Fibroblast of the conjunctiva (primary cell): ENCODE measurements around the gene MRTFB.

Experiments
- DNase-seq: peaks from one replicate; pipeline ENCODE4 v3.0.0-alpha.2; 2010; ENCODE audit warnings: low read depth

The MRTFB gene

DNA sequence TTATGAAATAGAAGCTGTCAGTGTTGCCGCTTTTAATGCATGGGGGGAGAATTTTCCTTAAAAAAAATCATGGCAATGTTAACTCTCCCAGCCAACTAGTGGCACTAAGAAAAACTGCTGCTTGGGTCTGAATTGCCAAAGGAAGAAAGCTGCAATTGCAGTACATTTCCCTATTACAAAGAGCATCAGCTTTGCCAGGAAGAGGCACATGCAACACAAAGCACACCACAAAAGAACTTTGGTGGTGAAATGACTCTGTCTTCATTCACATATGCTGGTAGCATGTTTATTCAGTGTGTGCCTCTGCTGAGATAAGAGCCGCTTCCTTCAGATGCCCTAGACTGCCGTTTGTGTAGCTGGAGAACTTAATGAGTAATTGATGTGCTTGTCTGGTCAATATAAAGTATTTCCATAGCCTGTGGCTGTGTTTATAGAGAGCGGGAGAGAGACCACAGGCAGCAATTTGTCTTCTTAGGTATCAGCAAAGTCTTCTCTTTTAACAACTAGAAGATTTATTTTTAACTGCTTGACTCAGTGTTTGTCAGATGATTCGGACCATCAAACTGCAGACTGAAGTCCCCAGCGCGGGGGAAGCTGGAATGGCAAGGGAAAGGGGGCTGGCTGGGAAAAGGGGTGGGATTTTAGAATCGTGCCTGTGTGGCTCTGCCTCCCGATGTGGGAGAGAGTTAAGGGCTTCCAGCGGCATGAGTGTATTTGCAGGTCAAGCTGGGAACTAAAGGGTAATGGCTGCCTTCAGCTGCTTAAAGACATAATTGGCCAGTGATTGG is 115.1 kb downstream of the MRTFB start:
- peak; percentile 69 for DNase-seq

- DNase-seq, result no peak
These were observed 115.7 kb downstream of the MRTFB start for GRCh38 chr16:14186795-14187221.

DNA sequence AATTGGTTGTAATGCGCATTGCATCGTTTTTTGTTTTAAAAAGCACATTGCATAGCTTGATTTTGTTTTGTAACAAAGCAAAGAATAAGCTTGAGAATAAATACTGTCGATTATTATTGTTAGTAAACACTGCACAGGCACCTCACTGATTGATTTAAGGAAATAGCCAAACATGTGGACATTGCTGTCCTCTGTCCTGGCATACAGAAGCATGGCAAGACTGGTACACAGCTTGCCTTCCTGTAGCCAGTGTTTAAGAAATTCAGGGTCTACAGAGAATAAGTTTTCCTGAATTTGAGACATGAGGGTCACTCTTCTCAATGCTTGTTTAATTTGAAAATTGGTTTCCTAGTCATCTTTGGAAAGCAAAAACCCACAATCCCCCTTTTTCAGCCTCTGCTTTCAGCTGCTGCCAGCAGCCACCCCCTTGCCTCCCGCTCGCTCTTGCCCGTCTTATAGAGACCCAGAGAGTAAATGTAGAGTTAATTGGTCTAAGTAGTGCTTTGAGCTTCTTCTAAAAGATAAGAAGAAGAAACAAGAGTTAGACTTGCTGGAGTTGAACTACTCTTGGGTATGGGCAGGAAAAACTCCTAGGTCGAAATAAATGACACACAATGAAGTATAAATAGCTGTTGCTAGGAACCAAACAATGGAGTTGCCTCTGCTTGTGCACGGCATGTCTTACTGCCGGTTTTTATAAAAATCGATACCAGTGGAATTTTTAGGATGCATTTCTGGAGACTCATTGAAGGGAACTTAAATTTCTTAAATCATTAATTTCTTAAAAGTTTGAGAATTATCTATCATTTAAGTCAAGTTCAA is 116.6 kb downstream of the MRTFB start:
- DNase-seq, result no peak

GRCh38 chr16:14193316-14193871 is 122.3 kb downstream of the MRTFB start:
- DNase-seq, result no peak

DNA sequence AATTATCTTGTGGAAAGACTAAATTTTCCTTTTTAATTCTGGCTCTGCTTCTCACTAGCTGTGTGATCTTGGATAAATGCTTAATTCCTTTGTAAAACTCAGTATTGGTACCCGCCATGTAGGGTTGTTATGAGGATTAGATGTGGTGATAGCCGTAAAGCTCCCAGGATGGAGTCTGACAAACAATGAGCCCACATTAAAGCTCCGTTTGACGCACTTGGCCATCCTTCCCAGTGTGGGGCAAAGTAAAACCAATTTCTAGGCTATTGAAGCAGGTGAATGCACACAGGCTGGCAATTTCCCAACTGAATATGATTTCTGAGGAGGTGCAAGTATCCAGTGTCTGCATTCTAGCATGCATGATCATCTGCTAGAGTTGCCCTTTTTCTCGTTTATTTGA is 123.6 kb downstream of the MRTFB start:
- DNase-seq, result no peak

DNA sequence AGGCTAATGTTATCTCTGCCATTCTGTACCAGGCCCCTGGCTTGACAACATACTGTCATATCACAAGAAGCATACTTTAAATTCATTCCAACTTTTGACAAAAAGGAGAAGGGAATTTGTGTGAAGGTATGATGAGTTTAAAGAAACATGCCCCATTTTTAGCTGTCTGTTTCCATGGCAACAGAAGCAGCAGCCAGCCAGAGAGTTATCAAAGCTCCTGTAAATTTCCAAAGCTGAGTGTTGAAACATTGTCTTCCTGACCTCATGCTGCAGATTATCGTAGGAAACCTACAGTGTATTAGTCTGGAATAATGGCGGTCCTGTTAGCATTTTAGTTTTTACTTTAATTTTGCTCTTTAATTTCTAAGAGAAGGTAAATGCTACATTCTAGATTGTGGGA is 124.9 kb downstream of the MRTFB start:
- DNase-seq, result no peak

DNA sequence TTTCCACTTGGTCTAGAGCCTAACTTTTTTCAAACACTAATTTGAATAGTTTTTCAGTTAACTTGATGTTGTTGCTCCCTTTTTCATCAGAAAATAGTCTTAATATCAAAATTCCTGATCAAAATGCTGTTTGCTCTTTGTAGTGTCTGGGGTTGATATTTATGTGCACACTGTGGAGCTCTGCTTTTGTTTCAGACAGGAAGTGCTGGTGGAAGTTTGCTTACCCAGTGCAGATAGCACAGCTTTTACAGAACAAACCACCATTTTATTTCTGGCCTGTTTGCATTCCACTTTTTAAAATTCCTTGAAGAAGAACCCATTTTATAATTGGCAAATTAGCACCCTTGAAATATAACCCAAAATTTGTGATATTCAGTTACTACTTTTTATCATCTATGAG is 125.4 kb downstream of the MRTFB start:
- DNase-seq, result no peak

- no peak for DNase-seq
These were observed 126.9 kb downstream of the MRTFB start for GRCh38 chr16:14198012-14198411.

DNA sequence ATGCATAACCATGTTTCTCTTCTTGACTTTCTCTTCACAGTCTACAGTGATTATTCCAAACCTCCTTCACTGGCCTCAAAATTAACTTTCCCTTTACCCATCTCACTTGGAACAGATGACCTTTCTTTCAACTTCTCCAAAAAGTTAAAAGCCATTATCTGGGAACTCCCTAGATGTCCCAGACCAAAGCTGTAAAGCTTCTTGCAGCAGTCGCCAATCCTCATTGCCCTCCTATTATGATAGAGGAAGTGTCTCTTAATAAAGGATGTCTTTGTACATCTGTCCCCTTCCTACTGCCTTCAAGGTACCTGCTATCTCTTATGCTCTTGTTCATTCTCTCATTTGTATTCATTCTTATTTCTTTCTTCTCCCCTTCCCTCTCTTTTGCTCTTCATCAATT is 127.5 kb downstream of the MRTFB start:
- no peak for DNase-seq

DNA sequence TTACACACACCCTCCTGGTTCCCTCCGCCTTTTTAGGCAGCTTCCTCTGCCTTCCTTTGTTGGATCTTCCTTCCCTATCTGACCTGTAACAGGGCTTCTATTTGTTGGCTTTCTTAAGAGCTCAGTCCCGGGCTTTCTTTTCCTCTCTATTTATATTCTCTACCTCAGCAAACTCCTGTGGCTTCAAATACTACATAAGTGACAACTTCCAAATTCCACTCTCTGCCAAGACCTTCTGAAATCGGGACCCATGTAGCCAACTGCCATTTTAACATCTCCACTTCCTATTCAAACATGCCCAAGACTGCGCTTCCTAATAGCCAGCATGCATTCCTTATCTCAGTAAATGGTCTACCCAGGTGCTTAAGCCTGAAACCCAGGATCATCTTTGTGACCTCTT is 128.1 kb downstream of the MRTFB start:
- no peak for DNase-seq

DNA sequence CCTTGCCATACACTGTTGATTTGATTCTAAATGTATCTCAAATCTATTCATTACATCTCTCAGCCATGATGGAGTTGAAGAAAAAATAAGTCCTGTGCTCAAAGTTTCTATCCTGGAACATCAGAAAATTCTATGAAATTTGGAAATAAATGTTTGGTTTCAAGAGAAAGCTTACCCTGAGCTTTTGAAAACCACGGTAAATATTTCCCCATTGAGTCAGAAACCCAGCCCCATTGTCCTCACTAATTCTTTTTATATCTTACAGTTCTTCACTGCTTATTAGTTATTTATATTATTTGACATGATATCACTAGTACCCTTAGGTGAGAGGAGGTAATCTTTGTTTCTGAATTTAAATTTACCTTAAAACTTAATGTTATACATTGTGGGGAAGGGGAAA is 128.5 kb downstream of the MRTFB start:
- DNase-seq, result no peak

DNA sequence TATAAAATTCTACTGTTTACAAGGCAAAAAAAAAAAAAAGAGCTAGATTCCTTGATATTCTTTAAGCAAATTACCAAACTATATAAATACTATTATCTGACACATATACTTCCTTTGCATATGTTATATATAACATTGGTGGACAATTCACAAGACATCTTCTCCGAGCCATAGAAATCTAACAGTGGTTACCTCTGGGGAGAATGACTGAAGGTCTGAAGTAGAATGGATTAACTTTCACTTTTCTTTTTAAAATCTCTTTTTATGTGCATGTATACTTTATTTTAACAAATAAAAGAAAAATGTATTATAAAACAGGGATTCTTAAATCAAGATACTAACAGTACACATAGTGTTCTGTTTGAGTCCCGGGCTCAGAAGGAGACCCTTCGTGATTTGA is 131.0 kb downstream of the MRTFB start:
- no peak for DNase-seq

- DNase-seq, result no peak
These were observed 131.6 kb downstream of the MRTFB start for GRCh38 chr16:14202697-14203096.

- no peak for DNase-seq
These were observed 132.0 kb downstream of the MRTFB start for GRCh38 chr16:14203166-14203565.

DNA sequence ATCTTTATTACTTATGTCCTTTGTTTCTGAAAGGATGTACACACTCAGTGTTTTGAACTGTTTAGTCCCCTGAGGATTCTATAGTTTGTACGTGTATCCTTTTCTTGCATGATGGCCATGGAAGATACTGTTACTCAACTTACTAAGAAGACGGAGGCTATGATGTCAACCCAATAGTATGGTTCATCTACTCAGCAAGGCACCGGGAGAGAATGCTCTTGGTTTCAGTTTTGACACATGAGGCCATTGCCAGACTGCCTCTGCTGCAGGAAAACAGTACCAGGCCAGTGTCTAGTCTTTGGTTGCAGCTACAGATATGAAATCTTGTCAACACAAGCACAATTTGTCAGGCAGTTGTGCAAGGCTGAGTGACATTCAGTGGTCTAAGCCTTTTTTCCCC is 134.5 kb downstream of the MRTFB start:
- no peak for DNase-seq

DNA sequence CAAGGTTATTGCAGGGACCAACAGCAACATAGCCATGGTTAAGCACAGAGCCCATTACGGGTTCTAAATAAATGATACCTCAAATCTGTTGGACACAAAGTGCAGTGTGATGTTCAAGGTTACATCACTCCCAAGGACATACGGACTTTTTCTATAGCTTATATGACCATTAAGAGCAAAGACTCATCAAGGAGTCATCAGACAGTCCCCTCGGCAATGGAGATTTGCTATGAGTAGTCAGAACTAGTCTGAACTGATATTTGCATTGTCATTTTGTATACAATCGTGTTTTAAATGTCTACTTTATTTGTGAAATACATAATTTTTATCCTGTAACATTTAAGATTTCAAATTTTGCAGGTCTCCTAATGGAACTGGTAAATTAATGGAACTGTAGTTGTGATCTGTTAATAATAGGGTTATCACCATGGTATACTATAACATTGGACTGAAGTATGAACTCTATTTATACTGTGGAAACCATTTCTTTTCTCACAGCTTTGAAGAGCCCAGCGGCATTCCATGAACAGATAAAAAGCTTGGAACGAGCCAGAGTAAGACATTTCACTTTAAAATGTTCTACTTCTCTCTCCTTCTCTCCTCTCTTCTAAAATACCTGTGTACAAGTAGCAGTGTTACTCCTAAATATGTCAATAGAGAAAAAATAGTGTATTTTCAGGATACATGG is 140.9 kb downstream of the MRTFB start:
- no peak for DNase-seq

DNA sequence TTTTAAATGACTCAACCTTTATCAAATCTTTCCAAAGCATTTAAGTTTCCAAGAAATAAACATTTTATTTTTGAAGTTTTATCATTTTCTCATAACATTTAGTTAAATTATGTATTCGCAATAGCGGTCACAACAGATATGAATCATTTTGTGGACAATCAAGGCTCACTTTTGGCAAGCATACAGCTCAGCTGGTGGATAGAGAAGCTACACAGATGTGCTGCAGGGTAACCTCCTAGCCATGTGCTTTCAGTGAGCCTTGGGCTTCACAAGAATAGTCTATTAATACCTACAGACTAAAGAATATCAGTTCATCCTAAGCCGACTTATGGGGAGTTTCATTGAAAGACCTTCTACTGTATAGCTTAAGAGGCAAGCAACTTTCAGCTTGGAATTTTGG is 144.8 kb downstream of the MRTFB start:
- DNase-seq, result no peak

GRCh38 chr16:14219983-14220382 is 148.9 kb downstream of the MRTFB start:
- no peak for DNase-seq

- DNase-seq, result no peak
These were observed 152.5 kb downstream of the MRTFB start for GRCh38 chr16:14223632-14224031.

DNA sequence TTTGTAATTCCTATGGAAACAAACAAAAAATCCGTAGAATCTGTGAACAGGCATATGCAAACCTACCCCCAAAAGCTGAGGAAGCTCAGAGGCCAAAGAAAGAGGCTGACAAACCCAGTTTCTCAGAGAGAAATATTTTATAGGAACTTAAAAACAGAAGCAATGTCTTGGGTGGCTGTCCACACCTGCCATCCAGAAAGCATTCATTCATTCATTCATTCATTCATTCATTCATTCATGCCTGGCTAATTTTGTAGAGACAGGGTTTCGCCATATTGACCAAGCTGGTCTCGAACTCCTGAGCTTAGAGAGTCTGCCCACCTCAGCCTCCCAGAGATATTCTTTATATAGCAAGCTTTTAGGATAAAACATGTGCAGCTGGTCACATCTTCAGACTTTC is 154.3 kb downstream of the MRTFB start:
- no peak for DNase-seq

GRCh38 chr16:14232106-14232864 is 161.2 kb downstream of the MRTFB start:
- DNase-seq, result no peak

- no peak for DNase-seq
These were observed 165.3 kb downstream of the MRTFB start for GRCh38 chr16:14236401-14236800.
